Hypothalamus (tissue), 51 donors: ENCODE data around the gene IMPDH2.

Experiments used
- DNase-seq, 51 donors: peaks; one replicate each; lab custom pipeline; 2025; lab: John Stamatoyannopoulos, UW

IMPDH2 gene

GRCh38 chr3:48985831-48986376 is 43.3 kb downstream of the IMPDH2 start:
- DNase-seq, result no peak

- DNase-seq, result no peak
Measured at GRCh38 chr3:48984663-48985062, 44.5 kb downstream of the IMPDH2 start.

DNA sequence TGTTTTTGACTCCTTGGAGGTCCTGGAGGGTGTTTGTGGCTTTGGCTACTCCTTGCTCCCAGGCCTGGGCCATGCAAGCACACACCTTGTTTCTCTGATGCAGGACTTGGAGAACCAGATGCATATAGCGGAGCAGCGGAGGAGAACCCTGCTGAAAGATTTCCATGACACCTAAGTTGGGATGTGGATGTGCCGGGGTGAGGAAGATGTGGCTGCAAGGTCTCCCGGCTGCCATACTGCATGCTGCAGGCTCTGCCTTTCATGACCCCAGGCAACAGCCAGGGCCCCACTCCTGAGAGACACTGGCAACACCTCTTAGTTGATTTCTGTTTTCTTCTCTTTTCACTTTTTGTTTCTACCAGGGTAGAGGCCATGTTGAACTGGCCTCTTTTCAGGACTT is 46.1 kb downstream of the IMPDH2 start:
- DNase-seq, result no peak

DNA sequence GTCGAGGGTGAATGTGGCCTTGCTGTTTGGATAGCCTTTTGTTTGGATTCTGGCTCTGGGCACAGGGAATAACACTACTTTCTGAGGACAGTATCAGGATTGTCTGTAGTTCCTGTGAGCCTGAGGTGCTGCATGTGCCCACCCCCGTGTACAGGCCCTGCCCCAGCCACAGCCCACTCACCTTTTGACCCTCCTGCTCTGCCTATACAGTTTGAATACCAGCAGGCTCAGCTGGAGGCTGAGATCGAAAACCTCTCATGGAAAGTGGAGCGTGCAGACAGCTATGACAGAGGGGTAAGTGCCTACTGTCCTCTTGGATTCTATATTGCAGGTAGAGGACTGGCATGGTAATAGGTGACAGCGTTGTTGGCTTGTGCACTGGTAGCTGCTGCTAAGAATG is 46.5 kb downstream of the IMPDH2 start:
- DNase-seq, result no peak

DNA sequence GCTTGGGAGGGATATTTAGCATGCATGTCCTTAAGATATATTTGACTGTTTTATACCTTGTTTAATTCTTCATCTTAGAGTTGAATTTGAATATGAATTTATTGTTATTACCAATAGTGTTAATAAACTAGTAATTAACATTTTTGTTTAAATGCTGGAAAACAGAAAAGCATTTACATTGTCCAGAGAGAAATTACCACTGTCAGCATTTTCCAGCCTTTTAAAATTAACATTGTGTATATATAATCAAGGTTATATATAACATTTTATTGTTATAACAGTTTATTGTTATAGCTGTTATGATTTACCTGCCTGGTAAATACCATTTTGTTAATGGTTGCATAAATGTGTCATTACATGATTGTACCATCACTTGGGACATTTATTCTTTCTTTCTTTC is 47.2 kb downstream of the IMPDH2 start:
- no peak for DNase-seq

GRCh38 chr3:48980295-48980694 is 48.9 kb downstream of the IMPDH2 start:
- no peak for DNase-seq

DNA sequence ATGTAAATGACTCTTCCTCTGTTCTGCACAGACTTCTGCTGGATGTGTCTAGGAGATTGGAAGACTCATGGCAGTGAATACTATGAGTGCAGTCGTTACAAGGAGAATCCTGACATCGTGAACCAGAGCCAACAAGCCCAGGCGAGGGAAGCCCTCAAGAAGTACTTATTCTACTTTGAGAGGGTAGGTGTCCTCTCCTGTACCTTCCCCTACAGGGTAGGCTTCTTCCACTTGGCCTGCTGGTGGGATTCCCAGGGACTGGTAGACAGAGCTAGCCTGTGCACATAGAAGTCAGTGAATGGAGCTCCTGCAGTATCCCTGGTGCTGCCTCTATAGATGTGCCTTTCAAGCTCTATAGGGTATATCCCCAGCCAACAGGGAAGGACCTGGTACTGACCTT is 49.7 kb downstream of the IMPDH2 start:
- DNase-seq, result no peak
